Measurements from ENCODE around the gene CORO6. TPM values are rescaled to one million over a fixed set of nuclear protein-coding genes. Genes with fewer than 3 reads are reported as not detected.

CORO6 gene
- total RNA-seq, 1 experiment from 2014 or later: 2.4 TPM

GRCh38 chr17:29591737-29592608 lies 30.7 kb downstream of the CORO6 start:
- peak; percentile 91 for DNase-seq (ENCODE audit: low read depth)

GRCh38 chr17:29591146-29591736 lies 31.5 kb downstream of the CORO6 start:
- DNase-seq (ENCODE audit: low read depth): peak; percentile 83

- DNase-seq (ENCODE audit: low read depth): peak; percentile 66
Measured at GRCh38 chr17:29590411-29591145, 32.1 kb downstream of the CORO6 start.

- peak; percentile 82 for DNase-seq (ENCODE audit: low read depth)
Measured at GRCh38 chr17:29589524-29590410, 32.9 kb downstream of the CORO6 start, which contains the start of gene GIT1. Gene GIT1 (minus strand): TSS chr17:29589648. CDS start chr17:29589378, 270 bp downstream.

GRCh38 chr17:29588562-29589411 lies 33.9 kb downstream of the CORO6 start:
- no peak for DNase-seq (ENCODE audit: low read depth)

- DNase-seq (ENCODE audit: low read depth): no peak
Measured at GRCh38 chr17:29588017-29588561, 34.6 kb downstream of the CORO6 start.

- no peak for DNase-seq (ENCODE audit: low read depth)
Measured at GRCh38 chr17:29587591-29587990, 35.1 kb downstream of the CORO6 start.

- DNase-seq (ENCODE audit: low read depth): peak; percentile 58
Measured at GRCh38 chr17:29586676-29587469, 35.8 kb downstream of the CORO6 start.

GRCh38 chr17:29585080-29585751 lies 37.5 kb downstream of the CORO6 start:
- DNase-seq (ENCODE audit: low read depth): peak; percentile 84

GRCh38 chr17:29584452-29585079 lies 38.1 kb downstream of the CORO6 start:
- DNase-seq (ENCODE audit: low read depth): peak; percentile 39

- DNase-seq (ENCODE audit: low read depth): no peak
Measured at GRCh38 chr17:29583324-29584248, 39.1 kb downstream of the CORO6 start.

GRCh38 chr17:29582772-29583171 lies 39.9 kb downstream of the CORO6 start:
- DNase-seq (ENCODE audit: low read depth): no peak

GRCh38 chr17:29582254-29582765 lies 40.4 kb downstream of the CORO6 start:
- DNase-seq (ENCODE audit: low read depth): no peak

- DNase-seq (ENCODE audit: low read depth): no peak
Measured at GRCh38 chr17:29581583-29582253, 41.0 kb downstream of the CORO6 start.

- DNase-seq (ENCODE audit: low read depth): peak; percentile 92
Measured at GRCh38 chr17:29579866-29580771, 42.6 kb downstream of the CORO6 start.

All from HT1080 (cell line).